Endometrial microvascular endothelial cells (primary cell): ENCODE data around the gene LGALS12. TPM values are rescaled to one million over a fixed set of nuclear protein-coding genes. Genes with fewer than 3 reads are reported as not detected.
"Not testable (repeated sequence)": the region's sequence is repeated elsewhere in the genome, so short reads cannot be mapped to it uniquely, and the experiment has no call there.

Experiments
- in situ Hi-C: cut with HindIII; loops from 2 replicates; pipeline ENCODE4 v1.10.0; 2017; ENCODE audit warnings: low sequenced_read_pairs, low pct_unique_long_range_greater_than_20kb; ENCODE audit errors: inconsistent ontology term
- total RNA-seq: library from RNA; depleted of rRNA; stranded (reverse); fragments of >200 nt; gene quantifications from one replicate; pipeline ENCODE4 v1.2.3, GENCODE V29; 2015; ENCODE audit errors: inconsistent ontology term

LGALS12 gene
- total RNA-seq, 1 donor from 2014 or later = not detected

GRCh38 chr11:63502252-63502820 is 3.5 kb upstream of the LGALS12 start:
- in situ Hi-C loops = no loop called here

- in situ Hi-C loops = no loop called here
Observed at GRCh38 chr11:63503492-63503891, 2.4 kb upstream of the LGALS12 start.

- in situ Hi-C loops = no loop called here
Observed at GRCh38 chr11:63504054-63504453, 1.8 kb upstream of the LGALS12 start.

- in situ Hi-C loops = no loop called here
Observed at GRCh38 chr11:63504933-63505586, 824 bp upstream of the LGALS12 start.

GRCh38 chr11:63506876-63507275 is 992 bp downstream of the LGALS12 start:
- in situ Hi-C loops = no loop called here

- in situ Hi-C loops = no loop called here
Observed at GRCh38 chr11:63507511-63507910, 1.6 kb downstream of the LGALS12 start.

- in situ Hi-C loops = no loop called here
Observed at GRCh38 chr11:63508009-63508408, 2.1 kb downstream of the LGALS12 start.

- in situ Hi-C loops = no loop called here
Observed at GRCh38 chr11:63508745-63509144, 2.9 kb downstream of the LGALS12 start.

- in situ Hi-C loops = no loop called here
Observed at GRCh38 chr11:63510360-63511047, 4.6 kb downstream of the LGALS12 start.

- in situ Hi-C loops = no loop called here
Observed at GRCh38 chr11:63511048-63511748, 5.3 kb downstream of the LGALS12 start.

GRCh38 chr11:63512816-63513215 is 6.9 kb downstream of the LGALS12 start:
- in situ Hi-C loops = no loop called here

- in situ Hi-C loops = no loop called here
Observed at GRCh38 chr11:63516109-63516508, 10.2 kb downstream of the LGALS12 start.

GRCh38 chr11:63517156-63517555 is 11.3 kb downstream of the LGALS12 start:
- in situ Hi-C loops = no loop called here

- in situ Hi-C loops = no loop called here
Observed at GRCh38 chr11:63518548-63518947, 12.7 kb downstream of the LGALS12 start.

- in situ Hi-C loops = no loop called here
Observed at GRCh38 chr11:63520606-63521170, 14.8 kb downstream of the LGALS12 start.

- in situ Hi-C loops = no loop called here
Observed at GRCh38 chr11:63521896-63522295, 16.0 kb downstream of the LGALS12 start.

GRCh38 chr11:63523151-63523550 is 17.3 kb downstream of the LGALS12 start:
- in situ Hi-C loops = no loop called here

GRCh38 chr11:63527667-63528066 is 21.8 kb downstream of the LGALS12 start:
- in situ Hi-C loops = no loop called here

GRCh38 chr11:63528156-63528555 is 22.3 kb downstream of the LGALS12 start:
- in situ Hi-C loops = not testable (repeated sequence)
